T-cell (primary cell): ENCODE measurements around the gene BARHL1. TPM values are rescaled to one million over a fixed set of nuclear protein-coding genes. Genes with fewer than 3 reads are reported as not detected.

Source experiments
- ATAC-seq, 4 experiments: fragments of 200-7000 bp in 3 of 4; fragments of 150-1000 bp in 1 of 4; cut with Tn5 transposase; replicated peaks in 1 of 4; 1 replicate in 3 of 4; 2 replicates in 1 of 4; pipeline ENCODE4 v1.10.0; 2021; ENCODE audit warnings: moderate library complexity in 3 of 4, mild to moderate bottlenecking in 2 of 4, moderate number of reproducible peaks in 1 of 4
- CTCF ChIA-PET, 2 donors: fragments of 300-600 bp; sonication (Branson Sonifier 250); formaldehyde crosslinking; loops; one replicate each; lab custom pipeline; 2022; ENCODE audit warnings: antibody characterized with exemption in 2 of 2; lab: Charles Lee
- POLR2A ChIA-PET, 2 donors: fragments of 300-600 bp; sonication (Branson Sonifier 250); formaldehyde crosslinking; loops; one replicate each; lab custom pipeline; 2022; ENCODE audit warnings: antibody characterized with exemption in 2 of 2; lab: Charles Lee
- DNase-seq, 35 experiments: peaks; one replicate each; pipeline versions ENCODE4 v3.0.0 to v3.0.0-alpha.2; 2013 to 2023
- H3K27ac ChIP-seq: one replicate; pipeline ENCODE4 v1.5.1; 2013; ENCODE audit warnings: low read length
- H3K27me3 ChIP-seq, 2 experiments: replicated peaks in 1 of 2; 1 replicate in 1 of 2; 2 replicates in 1 of 2; pipeline versions ENCODE4 v1.6.1 to v1.7.0; 2013; ENCODE audit warnings: low read length in 1 of 2, mixed read lengths in 1 of 2; ENCODE audit not compliant: control insufficient read depth in 2 of 2, insufficient read depth in 2 of 2; ENCODE audit errors: extremely low read depth in 1 of 2
- H3K36me3 ChIP-seq, 2 donors: 1 replicate in 1 of 2; 2 replicates in 1 of 2; pipeline versions ENCODE4 v1.6.1 to v1.7.0; 2013; ENCODE audit warnings: low read length in 1 of 2; ENCODE audit not compliant: control insufficient read depth in 2 of 2, insufficient read depth in 1 of 2; ENCODE audit errors: extremely low read depth in 1 of 2
- H3K4me1 ChIP-seq, 2 experiments: 1 replicate in 1 of 2; 2 replicates in 1 of 2; pipeline versions ENCODE4 v1.6.1 to v1.7.0; 2013; ENCODE audit warnings: low read length in 2 of 2, mixed read lengths in 1 of 2; ENCODE audit not compliant: insufficient read depth in 2 of 2, control insufficient read depth in 1 of 2; ENCODE audit errors: extremely low read depth in 1 of 2
- H3K4me3 ChIP-seq, 2 donors: 1 replicate in 1 of 2; 2 replicates in 1 of 2; pipeline versions ENCODE4 v1.5.1 to v1.7.0; 2013; ENCODE audit warnings: mild to moderate bottlenecking in 2 of 2, low read length in 1 of 2, moderate library complexity in 1 of 2; ENCODE audit not compliant: control insufficient read depth in 1 of 2; ENCODE audit errors: extremely low read depth in 1 of 2
- H3K9me3 ChIP-seq: 2 replicates; pipeline ENCODE4 v1.7.0; 2013
- H3K27ac Mint-ChIP-seq, 2 donors: one replicate each; pipeline ENCODE4 v1.8.0; 2020 to 2021; ENCODE audit warnings: mild to moderate bottlenecking in 2 of 2, mixed read lengths in 2 of 2
- H3K27me3 Mint-ChIP-seq, 2 donors: one replicate each; pipeline ENCODE4 v1.8.0; 2021 to 2022; ENCODE audit warnings: mixed read lengths in 2 of 2
- H3K36me3 Mint-ChIP-seq: one replicate; pipeline ENCODE4 v1.8.0; 2021; ENCODE audit warnings: mixed read lengths
- H3K4me1 Mint-ChIP-seq, 3 donors: one replicate each; pipeline ENCODE4 v1.8.0; 2020 to 2022; ENCODE audit warnings: mixed read lengths in 3 of 3, mild to moderate bottlenecking in 1 of 3
- H3K4me3 Mint-ChIP-seq, 3 donors: one replicate each; pipeline ENCODE4 v1.8.0; 2020 to 2022; ENCODE audit warnings: mild to moderate bottlenecking in 3 of 3, mixed read lengths in 3 of 3, moderate library complexity in 3 of 3
- H3K9me3 Mint-ChIP-seq, 3 donors: one replicate each; pipeline ENCODE4 v1.8.0; 2020 to 2022; ENCODE audit warnings: mixed read lengths in 3 of 3
- WGBS: methylation state at CpG from one replicate; pipeline ENCODE4 v1.1.5; 2013; ENCODE audit warnings: missing lambda C conversion rate; ENCODE audit not compliant: insufficient coverage; 5-methylcytosine and 5-hydroxymethylcytosine counted together
- total RNA-seq, 35 experiments: library from RNA in 6 of 35; stranded (reverse) in 6 of 35; fragments of 120-200 nt in 1 of 35; gene quantifications; one replicate each; pipeline versions ENCODE4 v1.2.1 to v1.2.4 and lab custom pipeline; 2013 to 2026

The BARHL1 gene
- total RNA-seq, 5 donors from 2014 or later (not counting 1 experiment from before 2014, with no cell fraction given) = not detected

- Mint-ChIP-seq H3K4me1 (peaks cover 8 to 14% (median 10%) of the 10 kb centered on the region in 3 donors), H3K36me3 (peaks cover 39% of the 10 kb centered on the region), H3K27ac (no peak overlapping the region), H3K27me3 (peaks cover 42 to 56% of the 10 kb centered on the region in 2 donors), H3K9me3 (no peaks in the 10 kb centered on the region), H3K4me3 (no peak overlapping the region)
- DNase-seq = no peak
- WGBS = no CpG with 5 or more reads among the region's 9 CpGs
- Histone ChIP-seq H3K27me3 (peaks cover 10 to 60% of the 10 kb centered on the region in 2 experiments), H3K4me3 (no peak overlapping the region), H3K9me3 (no peaks in the 10 kb centered on the region), H3K4me1 (peaks cover 0 to 16% of the 10 kb centered on the region in 2 experiments), H3K27ac (no peak overlapping the region), H3K36me3 (peaks cover 8 to 16% of the 10 kb centered on the region in 2 donors)
- no peak for ATAC-seq
- CTCF ChIA-PET = no interaction called here
- POLR2A ChIA-PET = no interaction called here
These were observed 9.4 kb downstream of the BARHL1 start for GRCh38 chr9:132591751-132592314.

- Mint-ChIP-seq H3K27me3 (peaks cover 42 to 53% of the 10 kb centered on the region in 2 donors), H3K9me3 (no peaks in the 10 kb centered on the region), H3K4me1 (peaks cover 8 to 14% (median 10%) of the 10 kb centered on the region in 3 donors), H3K36me3 (peaks cover 41% of the 10 kb centered on the region), H3K27ac (no peak overlapping the region), H3K4me3 (no peak overlapping the region)
- ChIA-PET CTCF (no interaction called here), POLR2A (no interaction called here)
- H3K4me1 ChIP-seq = peaks cover 0 to 10% of the 10 kb centered on the region in 2 experiments
- no CpG with 5 or more reads among the region's 8 CpGs for WGBS
- ATAC-seq = no peak
- H3K27ac ChIP-seq = no peak overlapping the region
- peaks cover 10 to 54% of the 10 kb centered on the region in 2 experiments for H3K27me3 ChIP-seq
- peaks cover 8 to 16% of the 10 kb centered on the region in 2 donors for H3K36me3 ChIP-seq
- H3K9me3 ChIP-seq = no peaks in the 10 kb centered on the region
- H3K4me3 ChIP-seq = no peak overlapping the region
- no peak for DNase-seq
These were observed 10.0 kb downstream of the BARHL1 start for GRCh38 chr9:132592451-132592850.

- Histone ChIP-seq H3K4me1 (peaks cover 0 to 9% of the 10 kb centered on the region in 2 experiments), H3K27ac (no peak overlapping the region), H3K36me3 (peaks cover 8 to 19% of the 10 kb centered on the region in 2 donors), H3K9me3 (no peaks in the 10 kb centered on the region), H3K27me3 (peaks cover 3 to 36% of the 10 kb centered on the region in 2 experiments), H3K4me3 (no peak overlapping the region)
- ChIA-PET CTCF (no interaction called here), POLR2A (no interaction called here)
- Mint-ChIP-seq H3K27me3 (peaks cover 34 to 39% of the 10 kb centered on the region in 2 donors), H3K4me1 (peaks cover 6 to 14% (median 10%) of the 10 kb centered on the region in 3 donors), H3K4me3 (no peak overlapping the region), H3K9me3 (no peaks in the 10 kb centered on the region), H3K27ac (no peak overlapping the region), H3K36me3 (peaks cover 57% of the 10 kb centered on the region)
- WGBS = 97% methylated on average over 12 of the region's 13 CpGs
- ATAC-seq (no peak), DNase-seq (no peak)
These were observed 12.0 kb downstream of the BARHL1 start for GRCh38 chr9:132594412-132594811.

GRCh38 chr9:132595319-132595718, 12.9 kb downstream of the BARHL1 start:
- Histone ChIP-seq H3K27me3 (peaks cover 3 to 27% of the 10 kb centered on the region in 2 experiments), H3K4me1 (peaks cover 0 to 2% of the 10 kb centered on the region in 2 experiments), H3K27ac (no peak overlapping the region), H3K4me3 (no peak overlapping the region), H3K9me3 (no peaks in the 10 kb centered on the region), H3K36me3 (peaks cover 9 to 24% of the 10 kb centered on the region in 2 donors)
- H3K27me3 Mint-ChIP-seq = peaks cover 30 to 33% of the 10 kb centered on the region in 2 donors
- ChIA-PET CTCF (no interaction called here), POLR2A (no interaction called here)
- peaks cover 6 to 14% (median 10%) of the 10 kb centered on the region in 3 donors for H3K4me1 Mint-ChIP-seq
- ATAC-seq = no peak
- H3K9me3 Mint-ChIP-seq = no peaks in the 10 kb centered on the region
- DNase-seq = no peak
- no peak overlapping the region for H3K4me3 Mint-ChIP-seq
- 95% methylated on average over 4 of the region's 6 CpGs for WGBS
- no peak overlapping the region for H3K27ac Mint-ChIP-seq
- H3K36me3 Mint-ChIP-seq = peaks cover 65% of the 10 kb centered on the region

GRCh38 chr9:132596200-132596599, 13.8 kb downstream of the BARHL1 start:
- Histone ChIP-seq H3K27ac (no peak overlapping the region), H3K4me3 (no peak overlapping the region), H3K4me1 (no peaks in the 10 kb centered on the region), H3K27me3 (peaks cover 3 to 23% of the 10 kb centered on the region in 2 experiments), H3K36me3 (peaks cover 16 to 29% of the 10 kb centered on the region in 2 donors), H3K9me3 (no peaks in the 10 kb centered on the region)
- Mint-ChIP-seq H3K4me1 (peaks cover 4 to 10% (median 6%) of the 10 kb centered on the region in 3 donors), H3K27ac (no peak overlapping the region), H3K4me3 (no peak overlapping the region), H3K9me3 (no peaks in the 10 kb centered on the region), H3K36me3 (peaks cover 74% of the 10 kb centered on the region), H3K27me3 (peaks cover 26 to 28% of the 10 kb centered on the region in 2 donors)
- CTCF ChIA-PET = no interaction called here
- WGBS = no CpG with 5 or more reads among the region's 3 CpGs
- no peak for ATAC-seq
- no peak for DNase-seq
- POLR2A ChIA-PET = no interaction called here

GRCh38 chr9:132597073-132597775, 14.8 kb downstream of the BARHL1 start:
- ATAC-seq (no peak), DNase-seq (no peak)
- Mint-ChIP-seq H3K36me3 (peaks cover 84% of the 10 kb centered on the region), H3K27ac (no peak overlapping the region), H3K4me3 (no peak overlapping the region), H3K27me3 (peaks cover 16 to 18% of the 10 kb centered on the region in 2 donors), H3K9me3 (no peaks in the 10 kb centered on the region), H3K4me1 (peaks cover 0 to 3% (median 3%) of the 10 kb centered on the region in 3 donors)
- H3K27ac ChIP-seq = no peak overlapping the region
- ChIA-PET POLR2A (no interaction called here), CTCF (no interaction called here)
- peaks cover 0 to 20% of the 10 kb centered on the region in 2 experiments for H3K27me3 ChIP-seq
- H3K4me1 ChIP-seq = no peaks in the 10 kb centered on the region
- no peak overlapping the region for H3K4me3 ChIP-seq
- no peaks in the 10 kb centered on the region for H3K9me3 ChIP-seq
- WGBS = 98% methylated on average over 11 of the region's 16 CpGs
- peaks cover 21 to 39% of the 10 kb centered on the region in 2 donors for H3K36me3 ChIP-seq
